ENCODE results near the gene ASIC4.
A peak's percentile ranks its signal among the peaks of the same experiment; 100 is the strongest.

ASIC4 gene

DNA sequence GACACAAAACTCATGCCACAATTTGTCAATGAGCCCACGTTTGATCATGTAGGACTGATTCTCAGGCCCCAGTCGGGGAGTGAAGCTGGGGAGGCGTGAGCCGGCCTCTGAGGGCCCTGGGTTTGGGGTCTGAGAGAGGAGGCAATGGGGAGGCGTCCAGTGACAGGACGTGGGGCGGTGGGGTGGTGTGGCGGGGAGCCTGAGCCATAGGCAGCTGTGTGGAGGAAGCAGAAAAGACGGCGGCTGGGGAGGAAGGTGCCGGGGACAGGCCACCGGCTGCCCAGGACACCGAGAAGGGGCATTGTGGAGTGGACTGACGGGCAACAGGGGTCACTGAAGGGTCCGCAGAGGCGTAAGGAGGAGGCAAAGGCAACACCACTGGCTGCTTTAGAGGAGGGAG, 22.1 kb downstream of the ASIC4 start:
- no peak for DNase-seq (ENCODE audit: low read depth in 2 of 2)

- no peak for DNase-seq (ENCODE audit: low read depth in 2 of 2)
Measured at GRCh38 chr2:219536967-219537366, 22.7 kb downstream of the ASIC4 start.

DNA sequence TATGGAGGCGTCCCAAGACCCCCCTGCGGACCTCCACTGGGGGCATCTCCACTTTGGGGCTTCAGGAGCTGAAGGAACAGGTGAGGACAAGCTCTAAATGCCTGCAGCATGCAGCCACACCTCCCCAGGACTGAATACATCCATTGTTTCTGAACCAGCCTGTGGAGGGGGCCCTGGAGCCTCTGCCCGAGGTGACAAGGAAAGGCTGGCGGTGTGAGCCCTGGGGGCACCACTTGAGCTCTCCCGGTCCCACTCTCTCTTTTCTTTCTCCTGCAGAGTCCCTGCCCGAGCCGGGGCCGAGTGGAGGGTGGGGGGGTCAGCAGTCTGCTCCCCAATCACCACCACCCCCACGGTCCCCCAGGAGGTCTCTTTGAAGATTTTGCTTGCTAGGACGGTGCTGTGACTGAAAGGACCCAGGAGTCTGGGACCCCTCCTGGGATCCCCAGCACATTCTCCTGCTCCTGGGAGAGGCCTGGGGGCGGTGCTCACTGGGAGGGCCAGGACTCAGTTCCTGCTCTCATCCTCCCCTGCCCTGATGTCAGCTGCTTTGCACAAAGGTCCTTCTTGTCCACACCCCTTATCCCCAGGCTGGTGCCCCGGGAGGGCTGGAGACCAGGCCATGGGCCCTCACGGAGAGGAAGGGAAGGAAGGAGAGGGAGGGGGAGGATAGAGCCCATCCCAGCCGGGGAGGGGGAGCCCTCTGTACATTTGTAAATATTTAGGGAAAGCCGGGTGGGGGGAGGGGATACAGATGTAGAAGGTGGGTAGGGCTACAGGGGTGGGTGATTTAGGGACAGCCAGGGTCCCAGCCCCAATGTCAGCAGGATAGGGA, 23.6 kb downstream of the ASIC4 start:
- no peak for DNase-seq (ENCODE audit: low read depth in 2 of 2)

DNA sequence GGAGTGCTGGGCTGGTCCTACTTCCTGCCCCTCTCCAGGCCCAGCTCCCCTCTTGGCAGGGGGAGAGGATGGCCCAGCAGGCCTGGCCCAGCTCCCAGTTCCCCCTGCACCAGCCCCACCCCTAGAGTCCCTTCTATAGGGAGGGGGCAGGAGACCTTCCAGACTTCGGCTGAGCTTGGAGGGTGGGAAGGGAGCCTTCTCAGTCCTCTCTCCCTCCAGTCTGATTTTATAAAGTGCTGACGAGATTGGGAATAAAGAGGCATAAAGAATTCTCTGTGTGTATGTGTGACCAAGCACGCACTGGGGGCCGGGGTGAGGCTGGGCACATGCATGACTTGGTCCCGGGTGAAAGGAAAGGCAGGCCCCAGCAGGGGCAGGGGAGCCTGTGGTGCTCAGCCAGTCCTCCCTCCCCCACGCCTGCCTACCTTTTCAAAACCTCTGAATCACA, 24.2 kb downstream of the ASIC4 start:
- DNase-seq (ENCODE audit: low read depth in 2 of 2): no peak

- DNase-seq (ENCODE audit: low read depth in 2 of 2): no peak
Measured at GRCh38 chr2:219538956-219539788, 24.9 kb downstream of the ASIC4 start.

DNA sequence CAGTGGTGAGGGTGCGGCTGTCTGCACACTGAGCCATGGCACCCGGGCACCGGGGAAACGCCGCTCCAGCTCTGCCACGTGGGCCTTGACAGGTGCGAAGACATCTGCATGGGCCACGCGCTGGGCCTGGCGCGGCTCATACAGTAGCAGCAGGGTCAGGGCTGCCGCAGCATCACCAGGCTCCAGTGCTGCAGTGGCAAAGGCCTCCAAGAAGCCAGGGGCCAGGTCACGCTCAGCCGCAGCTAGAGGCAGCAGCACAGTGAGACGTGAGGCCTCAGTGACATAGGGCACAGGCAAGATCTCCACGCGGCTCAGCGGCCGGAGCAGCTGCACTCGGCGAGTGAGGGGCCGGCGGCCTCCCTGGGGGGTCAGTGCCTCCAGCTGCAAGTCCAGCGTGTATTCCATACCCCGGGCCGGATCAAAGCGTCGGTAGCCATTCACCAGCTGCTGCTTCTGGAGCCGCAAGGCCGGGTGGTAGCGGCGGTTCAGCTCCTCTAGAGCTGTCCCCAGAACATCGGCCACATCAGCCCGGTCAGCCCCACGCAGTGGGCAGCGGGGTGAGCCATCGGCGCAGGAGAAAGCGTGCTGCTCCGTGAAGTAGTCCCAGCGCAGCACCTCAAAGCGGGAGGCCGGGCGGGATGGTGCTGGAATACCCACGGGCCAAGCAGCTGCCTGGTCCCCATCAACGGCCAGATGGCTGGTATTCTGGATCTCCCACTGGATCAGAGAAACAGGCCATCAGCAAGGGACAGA, 25.8 kb downstream of the ASIC4 start:
- no peak for DNase-seq (ENCODE audit: low read depth in 2 of 2)

GRCh38 chr2:219540784-219541504, 26.7 kb downstream of the ASIC4 start:
- DNase-seq (ENCODE audit: low read depth in 2 of 2): no peak

DNA sequence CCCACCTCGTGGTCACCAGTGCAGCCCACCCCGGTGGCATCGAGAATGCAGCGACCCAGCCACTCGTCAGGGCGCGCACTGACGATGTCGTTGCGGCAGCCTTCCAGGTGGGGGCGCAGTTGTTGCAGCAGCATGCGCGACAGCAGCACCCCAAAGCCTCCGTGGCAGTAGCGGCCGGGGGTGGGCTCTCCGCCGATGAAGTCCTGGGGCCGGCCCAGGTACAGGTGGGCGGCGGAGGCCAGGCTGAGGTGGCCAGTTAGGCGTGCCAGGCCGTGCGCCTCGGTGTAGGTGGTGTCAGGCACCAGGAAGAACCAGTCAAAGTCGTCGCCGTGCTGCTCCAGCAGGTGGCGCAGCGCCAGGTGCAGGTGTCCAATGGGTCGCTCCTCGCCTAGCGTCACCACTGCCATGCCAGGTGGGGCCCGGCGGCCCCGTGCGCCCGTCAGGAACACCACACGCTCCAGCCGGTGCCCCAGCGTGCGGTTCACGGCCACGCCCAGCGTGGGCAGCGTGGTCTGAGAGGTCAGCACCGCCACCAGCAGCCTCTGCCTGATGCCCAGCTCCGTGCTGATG, 27.4 kb downstream of the ASIC4 start:
- DNase-seq (ENCODE audit: low read depth in 2 of 2): peak; percentile 75 to 77

- no peak for DNase-seq (ENCODE audit: low read depth in 2 of 2)
Measured at GRCh38 chr2:219542931-219543595, 28.8 kb downstream of the ASIC4 start.

- peak; percentile 85 to 87 for DNase-seq (ENCODE audit: low read depth in 2 of 2)
Measured at GRCh38 chr2:219543596-219544358, 29.5 kb downstream of the ASIC4 start, which contains the start of the genes CHPF and TMEM198. Gene CHPF (minus strand): TSS chr2:219543809. CDS start chr2:219543538, 271 bp downstream. Gene TMEM198 (plus strand): TSS chr2:219544028. CDS start chr2:219544728, 700 bp downstream.

GRCh38 chr2:219544567-219544966, 30.3 kb downstream of the ASIC4 start:
- DNase-seq (ENCODE audit: low read depth in 2 of 2): no peak

GRCh38 chr2:219545295-219545942, 31.1 kb downstream of the ASIC4 start:
- DNase-seq (ENCODE audit: low read depth in 2 of 2): no peak

DNA sequence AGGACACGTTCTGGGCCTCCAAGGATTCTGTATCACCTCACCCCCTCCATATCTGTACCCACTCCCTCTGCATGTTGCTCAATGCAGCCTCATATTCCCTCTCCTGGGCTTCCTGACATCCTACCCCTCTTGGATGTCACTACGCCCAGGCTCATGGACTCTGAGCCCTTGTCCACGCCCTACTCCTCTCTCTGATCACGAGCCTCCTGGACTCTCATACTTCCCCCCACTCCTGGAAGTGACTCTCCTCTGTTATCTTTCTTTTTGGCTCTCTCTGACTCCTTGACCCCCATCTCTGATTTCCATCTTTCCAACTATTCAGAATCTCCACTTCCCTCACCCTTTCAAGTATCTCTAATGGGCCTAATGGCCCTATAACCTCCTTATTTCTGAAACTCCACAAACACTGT, 31.7 kb downstream of the ASIC4 start:
- no peak for DNase-seq (ENCODE audit: low read depth in 2 of 2)

DNA sequence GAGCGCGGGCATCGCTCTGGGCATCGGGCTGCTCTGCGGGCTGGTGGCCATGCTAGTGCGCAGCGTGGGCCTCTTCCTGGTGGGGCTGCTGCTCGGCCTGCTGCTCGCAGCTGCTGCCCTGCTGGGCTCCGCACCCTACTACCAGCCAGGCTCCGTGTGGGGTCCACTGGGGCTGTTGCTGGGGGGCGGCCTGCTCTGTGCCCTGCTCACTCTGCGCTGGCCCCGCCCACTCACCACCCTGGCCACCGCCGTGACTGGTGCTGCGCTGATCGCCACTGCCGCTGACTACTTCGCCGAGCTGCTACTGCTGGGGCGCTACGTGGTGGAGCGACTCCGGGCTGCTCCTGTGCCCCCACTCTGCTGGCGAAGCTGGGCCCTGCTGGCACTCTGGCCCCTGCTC, 33.3 kb downstream of the ASIC4 start:
- no peak for DNase-seq (ENCODE audit: low read depth in 2 of 2)

DNA sequence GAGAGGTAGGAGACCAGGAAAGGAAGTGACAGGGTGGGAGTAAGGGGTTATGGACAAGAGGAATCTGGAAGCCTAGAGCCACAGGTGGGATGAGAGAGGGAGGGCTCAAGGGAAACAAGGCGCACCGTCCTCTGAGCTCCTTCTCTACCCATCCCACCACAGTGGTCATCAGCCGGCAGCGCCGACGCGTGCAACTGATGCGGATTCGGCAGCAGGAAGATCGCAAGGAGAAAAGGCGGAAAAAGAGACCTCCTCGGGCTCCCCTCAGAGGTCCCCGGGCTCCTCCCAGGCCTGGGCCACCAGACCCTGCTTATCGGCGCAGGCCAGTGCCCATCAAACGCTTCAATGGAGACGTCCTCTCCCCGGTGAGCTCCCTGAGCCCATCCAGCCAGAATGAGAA, 34.7 kb downstream of the ASIC4 start:
- no peak for DNase-seq (ENCODE audit: low read depth in 2 of 2)

GRCh38 chr2:219549619-219550018, 35.3 kb downstream of the ASIC4 start:
- DNase-seq (ENCODE audit: low read depth in 2 of 2): no peak

- no peak for DNase-seq (ENCODE audit: low read depth in 2 of 2)
Measured at GRCh38 chr2:219551441-219552381, 37.4 kb downstream of the ASIC4 start.

Data from stimulated activated CD8-positive, alpha-beta memory T cell treated with anti-CD3 and anti-CD28 coated beads, Interleukin-7, amount 100 ng/mL, for 4 hours (primary cell).